ENCODE measurements around the gene TXNL1. TPM values are rescaled to one million over a fixed set of nuclear protein-coding genes. Genes with fewer than 3 reads are reported as not detected.

TXNL1 gene
- total RNA-seq, 1 experiment from 2014 or later, result 86.6 TPM

DNA sequence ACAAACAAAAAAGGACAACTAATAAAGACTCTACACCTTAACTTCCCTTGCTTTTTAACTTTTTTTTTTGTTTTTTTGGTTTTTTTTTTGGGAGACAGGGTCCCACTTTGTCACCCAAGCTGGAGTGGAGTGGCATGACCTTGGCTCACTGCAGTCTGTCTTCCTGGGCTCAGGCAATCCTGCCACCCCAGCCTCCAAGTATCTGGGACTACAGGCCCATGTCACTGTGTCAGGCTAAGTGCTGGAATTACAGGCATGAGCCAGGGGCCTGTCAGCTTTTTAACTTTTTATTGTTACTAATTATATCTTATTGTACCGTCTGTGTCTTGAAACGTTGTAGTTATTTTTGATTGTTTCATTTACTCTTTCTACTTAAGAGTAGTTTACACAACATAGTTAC, 38.2 kb upstream of the TXNL1 start:
- no TSS peak for BruUV-seq (replicated peaks)
- ChIA-PET CTCF (no interaction called here), POLR2A (no interaction called here)
- Mint-ChIP-seq H3K36me3 (ENCODE audit: insufficient read depth, unreplicated experiment) (no peaks in the 10 kb centered on the region), H3K27me3 (ENCODE audit: insufficient read depth, unreplicated experiment) (no peaks in the 10 kb centered on the region), H3K4me3 (ENCODE audit: unreplicated experiment) (no peak overlapping the region), H3K4me1 (ENCODE audit: insufficient read depth, unreplicated experiment) (peaks cover 6% of the 10 kb centered on the region), H3K27ac (ENCODE audit: low read depth, unreplicated experiment) (no peak overlapping the region), H3K9me3 (ENCODE audit: unreplicated experiment) (no peaks in the 10 kb centered on the region)
- intact Hi-C loops (cut with micrococcal nuclease), result no loop called here
- TF ChIP-seq CTCF (IDR thresholded peaks at IDR 0.05; ENCODE audit: unreplicated experiment), result no peak
- no peak for DNase-seq (ENCODE audit: unreplicated experiment)

GRCh38 chr18:56672981-56673380, 34.6 kb upstream of the TXNL1 start:
- H3K36me3 Mint-ChIP-seq (ENCODE audit: insufficient read depth, unreplicated experiment), result no peaks in the 10 kb centered on the region
- ChIA-PET CTCF (interaction anchor here (0.9 to 1.3 kb wide), 2 partner anchors 27 to 30 kb away, joined by 3 to 4 read pairs; no protein-coding TSS in a partner anchor), POLR2A (no interaction called here)
- intact Hi-C loops (cut with micrococcal nuclease), result no loop called here
- DNase-seq (ENCODE audit: unreplicated experiment), result no peak
- no peaks in the 10 kb centered on the region for H3K27me3 Mint-ChIP-seq (ENCODE audit: insufficient read depth, unreplicated experiment)
- H3K4me3 Mint-ChIP-seq (ENCODE audit: unreplicated experiment), result no peak overlapping the region
- H3K9me3 Mint-ChIP-seq (ENCODE audit: unreplicated experiment), result no peaks in the 10 kb centered on the region
- no peak for TF ChIP-seq CTCF (IDR thresholded peaks at IDR 0.05; ENCODE audit: unreplicated experiment)
- H3K27ac Mint-ChIP-seq (ENCODE audit: low read depth, unreplicated experiment), result no peak overlapping the region
- no TSS peak for BruUV-seq (replicated peaks)
- peaks cover 3% of the 10 kb centered on the region for H3K4me1 Mint-ChIP-seq (ENCODE audit: insufficient read depth, unreplicated experiment)

- no peaks in the 10 kb centered on the region for H3K36me3 Mint-ChIP-seq (ENCODE audit: insufficient read depth, unreplicated experiment)
- intact Hi-C loops (cut with micrococcal nuclease), result no loop called here
- H3K9me3 Mint-ChIP-seq (ENCODE audit: unreplicated experiment), result no peaks in the 10 kb centered on the region
- no peaks in the 10 kb centered on the region for H3K27me3 Mint-ChIP-seq (ENCODE audit: insufficient read depth, unreplicated experiment)
- H3K27ac Mint-ChIP-seq (ENCODE audit: low read depth, unreplicated experiment), result no peak overlapping the region
- no peaks in the 10 kb centered on the region for H3K4me1 Mint-ChIP-seq (ENCODE audit: insufficient read depth, unreplicated experiment)
- BruUV-seq (replicated peaks), result no TSS peak
- no peak for TF ChIP-seq CTCF (IDR thresholded peaks at IDR 0.05; ENCODE audit: unreplicated experiment)
- POLR2A ChIA-PET, result no interaction called here
- H3K4me3 Mint-ChIP-seq (ENCODE audit: unreplicated experiment), result no peak overlapping the region
- no peak for DNase-seq (ENCODE audit: unreplicated experiment)
- CTCF ChIA-PET, result interaction anchor here (0.9 to 1.3 kb wide), 2 partner anchors 27 to 31 kb away, joined by 3 to 4 read pairs; no protein-coding TSS in a partner anchor
These were observed 34.0 kb upstream of the TXNL1 start for GRCh38 chr18:56672391-56672790.

- ChIA-PET CTCF (interaction anchor here (1.4 kb wide), 1 partner anchor 18 kb away, joined by 5 read pairs; no protein-coding TSS in a partner anchor), POLR2A (no interaction called here)
- DNase-seq (ENCODE audit: unreplicated experiment), result no peak
- H3K4me3 Mint-ChIP-seq (ENCODE audit: unreplicated experiment), result no peak overlapping the region
- TF ChIP-seq CTCF (IDR thresholded peaks at IDR 0.05; ENCODE audit: unreplicated experiment), result no peak
- intact Hi-C loops (cut with micrococcal nuclease), result no loop called here
- H3K9me3 Mint-ChIP-seq (ENCODE audit: unreplicated experiment), result no peaks in the 10 kb centered on the region
- no TSS peak for BruUV-seq (replicated peaks)
- no peaks in the 10 kb centered on the region for H3K4me1 Mint-ChIP-seq (ENCODE audit: insufficient read depth, unreplicated experiment)
- H3K27ac Mint-ChIP-seq (ENCODE audit: low read depth, unreplicated experiment), result no peak overlapping the region
- no peaks in the 10 kb centered on the region for H3K36me3 Mint-ChIP-seq (ENCODE audit: insufficient read depth, unreplicated experiment)
- no peaks in the 10 kb centered on the region for H3K27me3 Mint-ChIP-seq (ENCODE audit: insufficient read depth, unreplicated experiment)
These were observed 24.5 kb upstream of the TXNL1 start for GRCh38 chr18:56662902-56663301.

Data from MCF 10A (cell line).